ENCODE results near the gene VWA8. TPM values are rescaled to one million over a fixed set of nuclear protein-coding genes. Genes with fewer than 3 reads are reported as not detected.
"Not testable (repeated sequence)": the region's sequence is repeated elsewhere in the genome, so short reads cannot be mapped to it uniquely, and the experiment has no call there.

VWA8 gene
- total RNA-seq, 1 donor from 2014 or later = 12.8 TPM

DNA sequence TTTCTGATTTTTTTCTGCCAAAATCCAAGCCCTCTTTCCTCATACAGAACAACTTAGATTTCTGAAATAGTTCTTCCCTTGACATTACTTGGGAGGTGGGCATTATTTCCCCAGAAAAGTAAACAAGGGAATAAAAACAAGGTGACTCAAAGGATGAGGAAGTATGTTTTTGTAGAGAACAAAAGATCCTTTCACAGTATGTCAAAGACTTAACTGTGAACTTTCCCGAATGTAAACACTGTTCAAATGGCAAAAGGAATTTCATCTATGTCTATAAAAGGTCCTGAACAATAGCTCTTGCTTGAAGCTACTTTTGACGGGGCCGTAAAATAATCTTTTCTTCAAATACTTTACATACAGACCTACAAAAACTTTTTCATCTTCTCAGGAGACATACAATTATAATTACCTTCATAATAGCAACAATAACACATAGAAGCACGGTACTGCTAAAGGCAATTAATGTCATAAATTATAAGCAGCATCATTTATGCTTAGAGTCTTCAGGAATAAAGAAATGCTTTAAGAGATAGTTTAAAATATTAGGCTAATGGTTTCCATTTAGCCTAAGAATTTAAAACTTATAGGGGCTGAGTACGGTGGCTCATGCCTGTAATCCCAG lies 312.5 kb downstream of the VWA8 start:
- DNase-seq (ENCODE audit: low read depth) = no peak

GRCh38 chr13:41647699-41648313 lies 313.1 kb downstream of the VWA8 start:
- not testable (repeated sequence) for DNase-seq (ENCODE audit: low read depth)

- peak; percentile 49 for DNase-seq (ENCODE audit: low read depth)
These were observed 315.6 kb downstream of the VWA8 start for GRCh38 chr13:41645331-41645730.

DNA sequence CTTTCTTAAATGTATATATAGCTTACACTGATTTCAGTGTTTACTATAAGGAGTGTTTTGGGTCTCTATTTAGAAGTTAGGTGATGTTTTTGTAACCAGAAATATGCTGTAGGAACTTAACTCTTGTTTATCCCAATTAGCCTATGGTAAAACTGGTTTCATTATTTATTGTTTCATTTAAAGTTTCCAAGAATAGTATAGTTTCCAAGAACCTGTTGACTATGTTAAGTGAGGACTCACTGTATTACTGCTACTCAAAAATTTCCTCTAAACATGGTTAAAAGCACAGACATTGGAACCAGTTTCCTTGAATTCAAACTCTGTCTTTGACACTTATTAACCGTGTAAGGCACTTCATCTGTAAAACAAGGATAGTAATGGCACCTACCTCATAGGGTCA lies 316.2 kb downstream of the VWA8 start:
- no peak for DNase-seq (ENCODE audit: low read depth)

GRCh38 chr13:41643507-41643906 lies 317.4 kb downstream of the VWA8 start:
- DNase-seq (ENCODE audit: low read depth) = no peak

DNA sequence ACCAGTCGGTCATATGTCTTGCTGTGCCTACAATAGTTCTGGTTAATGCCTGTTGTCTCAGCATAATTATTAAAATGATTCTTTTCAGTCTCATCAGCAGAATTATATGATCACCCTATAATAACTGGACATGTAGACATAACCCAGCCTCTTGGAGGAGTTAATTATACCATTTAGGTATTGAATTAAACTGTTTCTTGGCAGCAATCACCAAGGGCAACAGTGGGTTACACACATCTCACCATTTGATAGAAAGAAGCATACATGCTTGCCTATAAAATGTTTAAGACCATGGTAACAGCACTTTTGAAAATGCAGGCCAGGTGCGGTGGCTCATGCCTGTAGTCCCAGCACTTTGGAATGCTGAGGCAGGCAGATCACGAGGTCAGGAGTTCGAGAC lies 318.9 kb downstream of the VWA8 start:
- DNase-seq (ENCODE audit: low read depth) = no peak

DNA sequence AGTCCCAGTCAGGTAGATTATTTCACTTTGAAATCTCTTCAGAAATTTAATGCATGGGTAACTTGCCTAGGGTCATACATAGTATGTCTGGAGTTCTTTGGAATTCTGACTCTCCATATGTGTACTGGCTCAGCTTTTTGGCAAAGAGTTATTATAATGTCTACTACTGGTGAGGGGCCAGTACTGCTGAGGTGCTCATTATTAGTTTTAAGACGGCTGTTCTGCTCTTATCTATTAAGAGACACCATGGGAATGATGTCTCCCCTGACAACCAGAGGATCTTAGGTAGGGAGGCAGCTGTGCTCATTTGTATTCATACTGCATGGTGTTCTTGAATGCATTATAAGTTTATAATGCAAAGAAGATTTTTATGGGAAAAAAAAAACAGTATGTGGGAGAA lies 319.5 kb downstream of the VWA8 start:
- DNase-seq (ENCODE audit: low read depth) = no peak

GRCh38 chr13:41639955-41640780 lies 320.7 kb downstream of the VWA8 start:
- DNase-seq (ENCODE audit: low read depth) = no peak

- DNase-seq (ENCODE audit: low read depth) = no peak
These were observed 321.5 kb downstream of the VWA8 start for GRCh38 chr13:41639237-41639904.

DNA sequence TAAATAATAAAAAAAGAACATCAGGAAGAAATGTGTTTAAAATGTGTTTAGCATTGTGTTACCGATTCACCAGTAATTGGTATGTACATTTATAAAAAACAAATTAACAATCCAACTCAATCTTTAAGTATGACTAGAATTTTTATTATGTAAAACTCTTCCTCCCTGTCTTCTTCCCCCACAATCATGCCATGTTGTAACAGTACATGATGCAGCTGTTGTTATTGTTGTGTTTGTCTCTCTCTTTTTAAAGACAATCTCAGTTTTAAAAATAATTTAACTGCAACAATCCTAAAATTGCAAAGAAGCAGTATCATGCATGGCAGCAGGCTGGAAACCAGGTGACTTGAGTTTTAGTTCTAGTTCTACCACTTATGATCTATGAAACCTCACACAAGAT lies 323.3 kb downstream of the VWA8 start:
- DNase-seq (ENCODE audit: low read depth) = no peak

DNA sequence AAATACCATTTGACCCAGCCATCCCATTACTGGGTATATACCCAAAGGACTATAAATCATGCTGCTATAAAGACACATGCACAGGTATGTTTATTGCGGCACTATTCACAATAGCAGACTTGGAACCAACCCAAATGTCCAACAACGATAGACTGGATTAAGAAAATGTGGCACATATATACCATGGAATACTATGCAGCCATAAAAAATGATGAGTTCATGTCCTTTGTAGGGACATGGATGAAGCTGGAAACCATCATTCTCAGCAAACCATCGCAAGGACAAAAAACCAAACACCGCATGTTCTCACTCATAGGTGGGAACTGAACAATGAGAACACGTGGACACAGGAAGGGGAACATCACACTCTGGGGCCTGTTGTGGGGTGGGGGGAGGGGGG lies 323.9 kb downstream of the VWA8 start:
- DNase-seq (ENCODE audit: low read depth) = not testable (repeated sequence)

DNA sequence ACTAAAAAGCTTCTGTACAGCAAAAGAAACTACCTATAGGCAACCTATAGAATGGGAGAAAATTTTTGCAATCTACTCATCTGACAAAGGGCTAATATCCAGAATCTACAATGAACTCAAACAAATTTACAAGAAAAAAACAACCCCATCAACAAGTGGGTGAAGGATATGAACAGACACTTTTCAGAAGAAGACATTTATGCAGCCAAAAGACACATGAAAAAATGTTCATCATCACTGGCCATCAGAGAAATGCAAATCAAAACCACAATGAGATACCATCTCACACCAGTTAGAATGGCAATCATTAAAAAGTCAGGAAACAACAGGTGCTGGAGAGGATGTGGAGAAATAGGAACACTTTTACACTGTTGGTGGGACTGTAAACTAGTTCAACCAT lies 324.3 kb downstream of the VWA8 start:
- DNase-seq (ENCODE audit: low read depth) = not testable (repeated sequence)

DNA sequence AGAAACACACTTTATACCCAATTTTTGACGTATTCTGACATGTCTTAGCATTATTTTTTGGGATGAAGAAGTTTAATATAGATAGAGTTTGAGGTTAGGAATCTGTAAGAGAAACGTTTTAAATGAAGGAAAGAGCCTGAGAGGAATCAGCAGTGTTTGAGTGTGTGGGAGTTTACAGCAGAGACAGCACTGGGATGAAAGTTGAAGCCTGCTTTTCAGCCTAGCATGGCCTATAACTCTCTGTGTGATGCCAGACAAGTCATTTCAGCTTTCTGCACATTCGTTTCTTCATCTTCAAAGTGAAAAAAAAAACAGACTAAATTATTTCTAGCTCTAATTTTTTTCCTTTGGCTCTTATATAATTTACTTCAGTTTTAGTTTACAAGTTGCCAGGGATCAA lies 326.5 kb downstream of the VWA8 start:
- no peak for DNase-seq (ENCODE audit: low read depth)

- DNase-seq (ENCODE audit: low read depth) = no peak
These were observed 327.1 kb downstream of the VWA8 start for GRCh38 chr13:41633776-41634175.

- no peak for DNase-seq (ENCODE audit: low read depth)
These were observed 329.5 kb downstream of the VWA8 start for GRCh38 chr13:41631296-41631965.

GRCh38 chr13:41627425-41627824 lies 333.5 kb downstream of the VWA8 start:
- DNase-seq (ENCODE audit: low read depth) = no peak

GRCh38 chr13:41624041-41624440 lies 336.9 kb downstream of the VWA8 start:
- DNase-seq (ENCODE audit: low read depth) = no peak

DNA sequence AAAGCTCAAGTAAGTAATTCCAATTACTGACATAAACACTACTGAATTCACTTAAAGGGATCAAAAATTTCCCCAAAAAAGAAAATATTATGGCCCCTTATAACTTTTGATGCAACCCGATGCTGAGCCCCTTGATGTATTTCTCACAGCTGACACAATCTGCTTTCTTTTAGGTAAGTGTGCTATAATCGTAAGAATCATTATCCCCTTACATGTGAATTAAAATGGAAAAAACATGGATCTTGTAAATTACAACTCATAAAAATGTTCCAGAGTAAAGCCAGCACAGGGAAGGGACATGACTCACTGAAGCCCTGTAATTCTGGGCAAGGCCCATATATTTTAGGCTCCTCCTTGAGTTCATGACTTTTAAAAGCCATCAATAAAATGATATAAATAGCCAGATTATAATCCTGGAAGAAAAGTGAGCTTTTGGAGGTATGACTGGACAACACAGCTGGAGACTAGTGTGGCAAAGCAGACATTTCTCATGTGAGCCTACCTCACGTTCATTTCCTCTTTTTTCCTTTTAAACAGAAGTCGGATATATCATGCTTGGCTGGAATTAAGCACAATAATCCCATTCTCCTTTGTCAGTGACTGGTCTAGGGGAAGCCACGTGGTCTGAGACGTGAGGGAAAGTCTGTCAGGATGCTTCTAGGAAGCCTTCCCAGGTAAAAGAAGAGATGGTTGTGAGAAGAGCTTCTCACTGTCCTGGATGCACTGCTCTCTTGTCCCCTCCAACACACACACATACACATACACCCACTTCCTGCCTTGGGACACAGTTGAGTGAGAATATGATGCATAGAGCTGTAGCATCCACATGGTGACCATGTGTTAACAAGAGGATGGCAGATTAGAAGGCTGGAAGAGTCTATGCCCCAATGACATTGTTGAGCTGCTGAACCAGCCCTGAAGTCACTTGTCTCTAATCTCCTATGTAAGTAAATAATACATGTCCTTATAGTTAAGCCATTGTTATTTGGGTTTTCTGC lies 338.2 kb downstream of the VWA8 start:
- DNase-seq (ENCODE audit: low read depth) = peak; percentile 32

DNA sequence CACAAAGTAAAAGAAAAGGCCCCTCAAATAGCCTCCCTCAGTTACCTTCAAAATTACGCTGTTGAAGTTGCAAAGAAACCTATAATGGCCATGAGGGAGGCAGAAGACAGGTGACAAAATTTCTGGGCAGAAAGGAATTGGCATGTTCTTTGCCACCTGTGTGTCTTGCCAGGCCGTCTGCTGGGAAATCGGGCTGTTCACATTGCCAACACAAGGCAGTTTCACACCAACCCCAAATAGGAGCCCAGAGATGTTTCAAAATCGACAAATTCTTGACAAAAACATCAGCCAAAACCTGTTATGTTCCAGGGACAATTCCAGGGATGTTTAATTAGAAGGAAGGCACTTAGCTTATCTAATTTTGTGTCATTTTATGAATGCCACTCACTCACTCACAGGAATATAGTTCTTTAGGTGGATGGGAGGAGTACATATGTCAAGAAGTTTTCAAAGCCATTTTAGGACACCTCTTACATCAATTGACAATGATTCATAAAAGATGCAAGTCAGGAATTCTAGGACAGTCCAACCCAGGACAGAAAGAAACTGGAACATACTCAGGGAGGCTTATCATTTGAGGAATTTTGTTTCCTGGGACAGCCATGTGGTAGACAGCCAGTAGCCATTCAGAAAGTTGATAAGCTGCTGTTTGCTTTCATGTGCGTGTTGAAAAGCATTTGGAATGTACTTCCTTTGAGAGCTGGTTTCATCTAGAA lies 339.0 kb downstream of the VWA8 start:
- no peak for DNase-seq (ENCODE audit: low read depth)

Measured in myocyte (in vitro differentiated cells).